Measurements from ENCODE around the gene LGALS16. TPM values are rescaled to one million over a fixed set of nuclear protein-coding genes. Genes with fewer than 3 reads are reported as not detected.

Gene LGALS16
- total RNA-seq, 3 donors from 2014 or later, result not detected

GRCh38 chr19:39643591-39643990 is 12.1 kb upstream of the LGALS16 start:
- no peak overlapping the region for H3K4me3 ChIP-seq
- intact Hi-C loops (cut with DNase I; ENCODE audit: low total_unique reads), result no loop called here
- no peak for DNase-seq (ENCODE audit: low spot score in 2 of 2)
- peaks cover 0 to 18% of the 10 kb centered on the region in 2 donors for H3K27me3 ChIP-seq
- H3K4me1 ChIP-seq, result no peaks in the 10 kb centered on the region
- no peak overlapping the region for H3K27ac ChIP-seq
- no peaks in the 10 kb centered on the region for H3K9me3 ChIP-seq
- no peaks in the 10 kb centered on the region for H3K36me3 ChIP-seq
- TF ChIP-seq POLR2A (IDR thresholded peaks at IDR 0.05), result no peak
- TF ChIP-seq CTCF (IDR thresholded peaks at IDR 0.05), result no peak
- no peak for TF ChIP-seq POLR2AphosphoS5 (IDR thresholded peaks at IDR 0.05)

GRCh38 chr19:39645800-39646411 is 9.8 kb upstream of the LGALS16 start:
- no peak for DNase-seq (ENCODE audit: low spot score in 2 of 2)
- no peaks in the 10 kb centered on the region for H3K9me3 ChIP-seq
- H3K27me3 ChIP-seq, result peaks cover 0 to 3% of the 10 kb centered on the region in 2 donors
- no peak overlapping the region for H3K27ac ChIP-seq
- no peak overlapping the region for H3K4me3 ChIP-seq
- H3K4me1 ChIP-seq, result no peaks in the 10 kb centered on the region
- TF ChIP-seq CTCF (IDR thresholded peaks at IDR 0.05), result no peak
- no peak for TF ChIP-seq POLR2A (IDR thresholded peaks at IDR 0.05)
- TF ChIP-seq POLR2AphosphoS5 (IDR thresholded peaks at IDR 0.05), result no peak
- H3K36me3 ChIP-seq, result no peaks in the 10 kb centered on the region
- intact Hi-C loops (cut with DNase I; ENCODE audit: low total_unique reads), result no loop called here

- TF ChIP-seq POLR2AphosphoS5 (IDR thresholded peaks at IDR 0.05) (no peak), POLR2A (IDR thresholded peaks at IDR 0.05) (no peak), CTCF (IDR thresholded peaks at IDR 0.05) (no peak)
- intact Hi-C loops (cut with DNase I; ENCODE audit: low total_unique reads), result no loop called here
- Histone ChIP-seq H3K9me3 (no peaks in the 10 kb centered on the region), H3K4me3 (no peak overlapping the region), H3K36me3 (no peaks in the 10 kb centered on the region), H3K27me3 (peaks cover 0 to 3% of the 10 kb centered on the region in 2 donors), H3K27ac (no peak overlapping the region), H3K4me1 (no peaks in the 10 kb centered on the region)
- no peak for DNase-seq (ENCODE audit: low spot score in 2 of 2)
These were observed 7.8 kb upstream of the LGALS16 start for GRCh38 chr19:39647918-39648317.

GRCh38 chr19:39659791-39660190 is 4.1 kb downstream of the LGALS16 start:
- no peak for DNase-seq (ENCODE audit: low spot score in 2 of 2)
- Histone ChIP-seq H3K36me3 (no peaks in the 10 kb centered on the region), H3K4me1 (no peaks in the 10 kb centered on the region), H3K27ac (no peak overlapping the region), H3K27me3 (peaks cover 0 to 6% of the 10 kb centered on the region in 2 donors), H3K4me3 (no peak overlapping the region), H3K9me3 (no peaks in the 10 kb centered on the region)
- TF ChIP-seq CTCF (IDR thresholded peaks at IDR 0.05), result no peak
- intact Hi-C loops (cut with DNase I; ENCODE audit: low total_unique reads), result no loop called here

GRCh38 chr19:39660661-39661060 is 4.9 kb downstream of the LGALS16 start:
- Histone ChIP-seq H3K27ac (no peak overlapping the region), H3K27me3 (peaks cover 0 to 6% of the 10 kb centered on the region in 2 donors), H3K9me3 (no peaks in the 10 kb centered on the region), H3K4me1 (no peaks in the 10 kb centered on the region), H3K4me3 (no peak overlapping the region), H3K36me3 (no peaks in the 10 kb centered on the region)
- no peak for DNase-seq (ENCODE audit: low spot score in 2 of 2)
- intact Hi-C loops (cut with DNase I; ENCODE audit: low total_unique reads), result no loop called here
- TF ChIP-seq CTCF (IDR thresholded peaks at IDR 0.05), result no peak
- TF ChIP-seq POLR2A (IDR thresholded peaks at IDR 0.05), result no peak
- TF ChIP-seq POLR2AphosphoS5 (IDR thresholded peaks at IDR 0.05), result no peak
